SK-N-SH treated with all-trans-retinoic acid at 6 μM for 48 hours (cell line): ENCODE results near the gene HDAC8.

Experiments used
- ATAC-seq: fragments of 200-7000 bp; cut with Tn5 transposase; 3 replicates; pipeline ENCODE4 v1.9.1; 2020; ENCODE audit warnings: mild to moderate bottlenecking, moderate library complexity
- ARNTL ChIP-seq: fragments of 450-650 bp; formaldehyde crosslinking; IDR thresholded peaks from 2 replicates; pipeline ENCODE4 v1.5.0; 2020; ENCODE audit warnings: low read depth, mild to moderate bottlenecking, moderate library complexity, borderline replicate concordance
- BACH2 ChIP-seq: fragments of 250-450 bp; sonication (Bioruptor Pico); IDR thresholded peaks from 2 replicates; pipeline ENCODE4 v1.9.0; 2021; ENCODE audit warnings: mild to moderate bottlenecking, borderline replicate concordance
- CSDC2 ChIP-seq: fragments of 250-450 bp; sonication (Bioruptor Pico); IDR thresholded peaks from 2 replicates; pipeline ENCODE4 v1.5.0; 2020; ENCODE audit warnings: mild to moderate bottlenecking, moderate library complexity
- ESRRG ChIP-seq: fragments of 250-450 bp; sonication (Bioruptor Pico); IDR thresholded peaks from 2 replicates; pipeline ENCODE4 v1.6.1; 2021; ENCODE audit warnings: mild to moderate bottlenecking
- GLIS3 ChIP-seq: fragments of 250-450 bp; sonication (Bioruptor Pico); IDR thresholded peaks from 2 replicates; pipeline ENCODE4 v1.5.0; 2020; ENCODE audit warnings: mild to moderate bottlenecking, moderate library complexity
- ISL1 ChIP-seq: fragments of 250-450 bp; sonication (Bioruptor Pico); IDR thresholded peaks from 2 replicates; pipeline ENCODE4 v2.1.2; 2022; ENCODE audit warnings: mild to moderate bottlenecking, moderate library complexity
- OSR1 ChIP-seq: fragments of 250-450 bp; sonication (Bioruptor Pico); IDR thresholded peaks from 2 replicates; pipeline ENCODE4 v1.8.0; 2022; ENCODE audit warnings: moderate library complexity, mild to moderate bottlenecking, inconsistent platforms
- PPARA ChIP-seq: fragments of 250-450 bp; sonication (Bioruptor Pico); IDR thresholded peaks from 2 replicates; pipeline ENCODE4 v1.5.0; 2020; ENCODE audit warnings: mild to moderate bottlenecking, borderline replicate concordance
- SNAI2 ChIP-seq: fragments of 250-450 bp; sonication (Bioruptor Pico); IDR thresholded peaks from 2 replicates; pipeline ENCODE4 v1.5.0; 2020; ENCODE audit warnings: mild to moderate bottlenecking, moderate library complexity
- TCF4 ChIP-seq: fragments of 250-450 bp; sonication (Bioruptor Pico); IDR thresholded peaks from 2 replicates; pipeline ENCODE4 v1.8.0; 2021; ENCODE audit warnings: mild to moderate bottlenecking, moderate library complexity, borderline replicate concordance
- TOX ChIP-seq: fragments of 250-450 bp; sonication (Bioruptor Pico); IDR thresholded peaks from 2 replicates; pipeline ENCODE4 v1.8.0; 2021; ENCODE audit warnings: mild to moderate bottlenecking, moderate library complexity, borderline replicate concordance
- ZC3H10 ChIP-seq: fragments of 250-450 bp; sonication (Bioruptor Pico); IDR thresholded peaks from 2 replicates; pipeline ENCODE4 v1.5.1; 2021; ENCODE audit warnings: mild to moderate bottlenecking, moderate library complexity
- ZFP3 ChIP-seq: fragments of 250-450 bp; sonication (Bioruptor Pico); IDR thresholded peaks from 2 replicates; pipeline ENCODE4 v1.5.0; 2020; ENCODE audit warnings: mild to moderate bottlenecking, moderate library complexity
- ZFP30 ChIP-seq: fragments of 450-650 bp; formaldehyde crosslinking; IDR thresholded peaks from 2 replicates; pipeline ENCODE4 v1.5.0; 2022; ENCODE audit warnings: mild to moderate bottlenecking, moderate library complexity
- ZNF565 ChIP-seq: fragments of 450-650 bp; formaldehyde crosslinking; conservative IDR thresholded peaks from 2 replicates; pipeline ENCODE4 v1.5.0; 2020; ENCODE audit warnings: low read depth, mild to moderate bottlenecking, moderate library complexity
- ZNF70 ChIP-seq: fragments of 450-650 bp; formaldehyde crosslinking; IDR thresholded peaks from 2 replicates; pipeline ENCODE4 v1.5.0; 2020; ENCODE audit warnings: mild to moderate bottlenecking, moderate library complexity
- ZNF8 ChIP-seq: fragments of 450-650 bp; formaldehyde crosslinking; IDR thresholded peaks from 2 replicates; pipeline ENCODE4 v1.5.0; 2020; ENCODE audit warnings: mild to moderate bottlenecking, moderate library complexity
- TF ChIP-seq, protein P1 (sequence below): fragments of 250-450 bp; sonication (Bioruptor Pico); IDR thresholded peaks from 2 replicates; pipeline ENCODE4 v1.5.1; 2021; ENCODE audit warnings: mild to moderate bottlenecking, moderate library complexity
- TF ChIP-seq, protein P2 (sequence below): fragments of 250-450 bp; sonication (Bioruptor Pico); IDR thresholded peaks from 2 replicates; pipeline ENCODE4 v1.5.0; 2020; ENCODE audit warnings: mild to moderate bottlenecking, moderate library complexity
- TF ChIP-seq, protein P3 (sequence below): fragments of 250-450 bp; sonication (Bioruptor Pico); IDR thresholded peaks from 2 replicates; pipeline ENCODE4 v1.8.0; 2021; ENCODE audit warnings: low read depth, mild to moderate bottlenecking, moderate library complexity, borderline replicate concordance
- TF ChIP-seq, protein P4 (sequence below): fragments of 250-450 bp; sonication (Bioruptor Pico); IDR thresholded peaks from 2 replicates; pipeline ENCODE4 v1.8.0; 2020; ENCODE audit warnings: mild to moderate bottlenecking, moderate library complexity, borderline replicate concordance

Gene HDAC8

DNA sequence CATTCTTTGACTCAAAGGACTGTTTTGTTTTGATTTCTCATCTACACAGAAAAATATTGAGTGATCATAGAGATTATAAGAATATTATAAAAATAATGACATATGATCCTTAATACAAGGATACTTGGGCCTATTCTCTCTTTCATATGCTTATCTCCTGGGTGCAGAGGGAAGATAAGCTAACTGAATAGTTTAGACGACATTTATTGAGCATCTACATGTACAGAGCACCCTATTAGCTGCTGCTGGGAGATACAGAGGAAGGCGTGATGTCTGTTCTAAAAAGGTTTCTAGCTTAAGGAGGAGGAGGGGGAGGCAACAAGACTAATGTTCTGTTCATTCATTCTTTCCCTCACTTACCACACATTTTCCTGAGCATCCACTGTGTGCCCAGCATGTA lies 106.8 kb downstream of the HDAC8 start:
- TF ChIP-seq, protein P1, sequence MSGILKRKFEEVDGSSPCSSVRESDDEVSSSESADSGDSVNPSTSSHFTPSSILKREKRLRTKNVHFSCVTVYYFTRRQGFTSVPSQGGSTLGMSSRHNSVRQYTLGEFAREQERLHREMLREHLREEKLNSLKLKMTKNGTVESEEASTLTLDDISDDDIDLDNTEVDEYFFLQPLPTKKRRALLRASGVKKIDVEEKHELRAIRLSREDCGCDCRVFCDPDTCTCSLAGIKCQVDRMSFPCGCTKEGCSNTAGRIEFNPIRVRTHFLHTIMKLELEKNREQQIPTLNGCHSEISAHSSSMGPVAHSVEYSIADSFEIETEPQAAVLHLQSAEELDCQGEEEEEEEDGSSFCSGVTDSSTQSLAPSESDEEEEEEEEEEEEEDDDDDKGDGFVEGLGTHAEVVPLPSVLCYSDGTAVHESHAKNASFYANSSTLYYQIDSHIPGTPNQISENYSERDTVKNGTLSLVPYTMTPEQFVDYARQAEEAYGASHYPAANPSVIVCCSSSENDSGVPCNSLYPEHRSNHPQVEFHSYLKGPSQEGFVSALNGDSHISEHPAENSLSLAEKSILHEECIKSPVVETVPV (CRISPR knock-in tag), result no peak
- no peak for TF ChIP-seq OSR1 (CRISPR knock-in tag)
- TF ChIP-seq ARNTL, result no peak
- TF ChIP-seq ZFP30 (CRISPR knock-in tag), result no peak
- no peak for TF ChIP-seq ZNF565 (CRISPR knock-in tag)
- TF ChIP-seq, protein P2, sequence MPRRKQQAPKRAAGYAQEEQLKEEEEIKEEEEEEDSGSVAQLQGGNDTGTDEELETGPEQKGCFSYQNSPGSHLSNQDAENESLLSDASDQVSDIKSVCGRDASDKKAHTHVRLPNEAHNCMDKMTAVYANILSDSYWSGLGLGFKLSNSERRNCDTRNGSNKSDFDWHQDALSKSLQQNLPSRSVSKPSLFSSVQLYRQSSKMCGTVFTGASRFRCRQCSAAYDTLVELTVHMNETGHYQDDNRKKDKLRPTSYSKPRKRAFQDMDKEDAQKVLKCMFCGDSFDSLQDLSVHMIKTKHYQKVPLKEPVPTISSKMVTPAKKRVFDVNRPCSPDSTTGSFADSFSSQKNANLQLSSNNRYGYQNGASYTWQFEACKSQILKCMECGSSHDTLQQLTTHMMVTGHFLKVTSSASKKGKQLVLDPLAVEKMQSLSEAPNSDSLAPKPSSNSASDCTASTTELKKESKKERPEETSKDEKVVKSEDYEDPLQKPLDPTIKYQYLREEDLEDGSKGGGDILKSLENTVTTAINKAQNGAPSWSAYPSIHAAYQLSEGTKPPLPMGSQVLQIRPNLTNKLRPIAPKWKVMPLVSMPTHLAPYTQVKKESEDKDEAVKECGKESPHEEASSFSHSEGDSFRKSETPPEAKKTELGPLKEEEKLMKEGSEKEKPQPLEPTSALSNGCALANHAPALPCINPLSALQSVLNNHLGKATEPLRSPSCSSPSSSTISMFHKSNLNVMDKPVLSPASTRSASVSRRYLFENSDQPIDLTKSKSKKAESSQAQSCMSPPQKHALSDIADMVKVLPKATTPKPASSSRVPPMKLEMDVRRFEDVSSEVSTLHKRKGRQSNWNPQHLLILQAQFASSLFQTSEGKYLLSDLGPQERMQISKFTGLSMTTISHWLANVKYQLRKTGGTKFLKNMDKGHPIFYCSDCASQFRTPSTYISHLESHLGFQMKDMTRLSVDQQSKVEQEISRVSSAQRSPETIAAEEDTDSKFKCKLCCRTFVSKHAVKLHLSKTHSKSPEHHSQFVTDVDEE (CRISPR knock-in tag), result no peak
- no peak for TF ChIP-seq PPARA (CRISPR knock-in tag)
- no peak for TF ChIP-seq GLIS3 (CRISPR knock-in tag)
- TF ChIP-seq ZFP3 (CRISPR knock-in tag), result no peak
- TF ChIP-seq ESRRG, result no peak
- TF ChIP-seq ZNF8, result no peak
- TF ChIP-seq, protein P3, sequence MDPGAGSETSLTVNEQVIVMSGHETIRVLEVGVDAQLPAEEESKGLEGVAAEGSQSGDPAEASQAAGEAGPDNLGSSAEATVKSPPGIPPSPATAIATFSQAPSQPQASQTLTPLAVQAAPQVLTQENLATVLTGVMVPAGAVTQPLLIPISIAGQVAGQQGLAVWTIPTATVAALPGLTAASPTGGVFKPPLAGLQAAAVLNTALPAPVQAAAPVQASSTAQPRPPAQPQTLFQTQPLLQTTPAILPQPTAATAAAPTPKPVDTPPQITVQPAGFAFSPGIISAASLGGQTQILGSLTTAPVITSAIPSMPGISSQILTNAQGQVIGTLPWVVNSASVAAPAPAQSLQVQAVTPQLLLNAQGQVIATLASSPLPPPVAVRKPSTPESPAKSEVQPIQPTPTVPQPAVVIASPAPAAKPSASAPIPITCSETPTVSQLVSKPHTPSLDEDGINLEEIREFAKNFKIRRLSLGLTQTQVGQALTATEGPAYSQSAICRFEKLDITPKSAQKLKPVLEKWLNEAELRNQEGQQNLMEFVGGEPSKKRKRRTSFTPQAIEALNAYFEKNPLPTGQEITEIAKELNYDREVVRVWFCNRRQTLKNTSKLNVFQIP, result no peak
- no peak for ATAC-seq

DNA sequence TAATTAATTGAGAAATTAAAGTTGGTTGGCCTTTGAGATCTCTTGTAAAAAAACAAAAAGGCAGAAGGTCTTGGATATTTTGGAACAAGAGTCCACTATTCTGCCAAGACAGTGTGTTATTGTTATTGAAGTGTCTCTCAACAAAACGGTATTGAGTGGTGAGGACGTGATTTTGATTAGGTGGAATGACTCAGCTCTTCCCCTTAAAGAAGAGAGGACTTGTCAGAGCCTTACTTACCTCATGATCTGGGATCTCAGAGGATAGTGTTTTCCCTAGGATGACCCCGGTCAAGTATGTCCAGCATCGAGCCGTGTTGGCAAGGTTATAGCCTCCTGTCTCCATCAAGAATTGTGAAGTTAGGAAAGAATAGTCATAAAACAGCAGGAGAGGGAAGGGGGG lies 110.9 kb downstream of the HDAC8 start:
- no peak for ATAC-seq

More for the DNA sequence above, 110.9 kb downstream of the HDAC8 start:
- TF ChIP-seq ZNF8 (no peak), BACH2 (no peak), TCF4 (CRISPR knock-in tag) (no peak), CSDC2 (CRISPR knock-in tag) (no peak), OSR1 (CRISPR knock-in tag) (no peak), GLIS3 (CRISPR knock-in tag) (no peak), ZNF565 (CRISPR knock-in tag) (no peak), ZFP3 (CRISPR knock-in tag) (no peak), ZNF70 (CRISPR knock-in tag) (no peak), TOX (CRISPR knock-in tag) (no peak), PPARA (CRISPR knock-in tag) (no peak), ISL1 (CRISPR knock-in tag) (no peak), ZFP30 (CRISPR knock-in tag) (no peak), SNAI2 (CRISPR knock-in tag) (no peak), ZC3H10 (CRISPR knock-in tag) (no peak)
- TF ChIP-seq, protein P4, sequence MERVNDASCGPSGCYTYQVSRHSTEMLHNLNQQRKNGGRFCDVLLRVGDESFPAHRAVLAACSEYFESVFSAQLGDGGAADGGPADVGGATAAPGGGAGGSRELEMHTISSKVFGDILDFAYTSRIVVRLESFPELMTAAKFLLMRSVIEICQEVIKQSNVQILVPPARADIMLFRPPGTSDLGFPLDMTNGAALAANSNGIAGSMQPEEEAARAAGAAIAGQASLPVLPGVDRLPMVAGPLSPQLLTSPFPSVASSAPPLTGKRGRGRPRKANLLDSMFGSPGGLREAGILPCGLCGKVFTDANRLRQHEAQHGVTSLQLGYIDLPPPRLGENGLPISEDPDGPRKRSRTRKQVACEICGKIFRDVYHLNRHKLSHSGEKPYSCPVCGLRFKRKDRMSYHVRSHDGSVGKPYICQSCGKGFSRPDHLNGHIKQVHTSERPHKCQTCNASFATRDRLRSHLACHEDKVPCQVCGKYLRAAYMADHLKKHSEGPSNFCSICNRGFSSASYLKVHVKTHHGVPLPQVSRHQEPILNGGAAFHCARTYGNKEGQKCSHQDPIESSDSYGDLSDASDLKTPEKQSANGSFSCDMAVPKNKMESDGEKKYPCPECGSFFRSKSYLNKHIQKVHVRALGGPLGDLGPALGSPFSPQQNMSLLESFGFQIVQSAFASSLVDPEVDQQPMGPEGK, result no peak
- TF ChIP-seq, protein P2 (CRISPR knock-in tag), result no peak
- TF ChIP-seq, protein P1 (CRISPR knock-in tag), result no peak
